ENCODE data around the gene AHCYL1. TPM values are rescaled to one million over a fixed set of nuclear protein-coding genes. Genes with fewer than 3 reads are reported as not detected.
A peak's percentile ranks its signal among the peaks of the same experiment; 100 is the strongest.

AHCYL1 gene
- total and polyA plus RNA-seq, 2 experiments from 2014 or later = 56.2 to 97.6 TPM

DNA sequence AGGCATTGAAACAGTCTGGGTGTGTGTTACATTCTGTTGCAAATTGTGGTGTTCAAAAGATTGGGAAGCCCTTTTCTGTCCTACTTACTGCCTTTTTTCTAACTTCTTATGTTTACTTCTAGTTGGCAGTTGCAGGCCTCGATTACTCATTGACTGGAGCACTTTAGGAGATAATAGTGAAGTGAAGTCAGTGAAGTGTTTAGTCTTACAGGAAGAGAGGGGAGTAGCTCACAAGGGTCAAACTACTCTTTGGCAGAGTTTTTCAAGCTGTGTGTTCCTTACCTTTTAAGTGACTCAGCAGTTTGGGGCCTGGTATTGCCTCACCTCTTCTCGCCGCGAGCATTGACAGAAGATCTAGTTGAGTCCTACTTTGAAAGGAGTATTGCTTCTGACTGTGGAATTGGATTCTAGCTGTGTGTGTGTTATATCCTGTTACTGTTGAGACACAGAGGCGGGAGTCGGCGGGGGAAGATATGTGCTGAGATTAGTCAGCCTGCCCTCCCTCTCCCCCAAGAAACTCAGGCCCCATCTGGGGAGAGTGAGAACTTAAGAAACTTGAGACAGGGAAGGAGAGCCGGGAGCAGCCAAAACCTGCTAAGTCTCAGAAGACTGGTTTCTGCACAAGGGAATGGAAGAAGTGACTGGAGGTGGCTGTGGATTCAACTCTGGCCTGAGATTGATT lies 19.3 kb downstream of the AHCYL1 start:
- H3K4me2 ChIP-seq = peak overlapping the region; percentile 69
- peaks cover 89% of the 10 kb centered on the region for H3K79me2 ChIP-seq
- no peaks in the 10 kb centered on the region for H3K9me2 ChIP-seq (replicated peaks; ENCODE audit: insufficient read depth)
- H3K36me3 ChIP-seq (replicated peaks; ENCODE audit: insufficient read depth, low read depth) = no peaks in the 10 kb centered on the region
- peak; percentile 91 for DNase-seq (ENCODE audit: low spot score)
- H3K4me3 ChIP-seq = no peak overlapping the region
- peaks cover 38% of the 10 kb centered on the region for H3K4me1 ChIP-seq (ENCODE audit: insufficient read depth)
- H2AFZ ChIP-seq = no peak overlapping the region
- peaks cover 21% of the 10 kb centered on the region for H4K20me1 ChIP-seq (ENCODE audit: insufficient read depth, poor library complexity, severe bottlenecking)
- H3K9me3 ChIP-seq (ENCODE audit: low read depth) = no peaks in the 10 kb centered on the region
- H3K27ac ChIP-seq = peak overlapping the region; percentile 91
- TF ChIP-seq EZH2phosphoT487 (IDR thresholded peaks at IDR 0.05; ENCODE audit: low read depth, severe bottlenecking, unreplicated experiment) (no peak), EZH2 (IDR thresholded peaks at IDR 0.05; ENCODE audit: borderline replicate concordance) (no peak)
- TF ChIP-seq, protein P1, sequence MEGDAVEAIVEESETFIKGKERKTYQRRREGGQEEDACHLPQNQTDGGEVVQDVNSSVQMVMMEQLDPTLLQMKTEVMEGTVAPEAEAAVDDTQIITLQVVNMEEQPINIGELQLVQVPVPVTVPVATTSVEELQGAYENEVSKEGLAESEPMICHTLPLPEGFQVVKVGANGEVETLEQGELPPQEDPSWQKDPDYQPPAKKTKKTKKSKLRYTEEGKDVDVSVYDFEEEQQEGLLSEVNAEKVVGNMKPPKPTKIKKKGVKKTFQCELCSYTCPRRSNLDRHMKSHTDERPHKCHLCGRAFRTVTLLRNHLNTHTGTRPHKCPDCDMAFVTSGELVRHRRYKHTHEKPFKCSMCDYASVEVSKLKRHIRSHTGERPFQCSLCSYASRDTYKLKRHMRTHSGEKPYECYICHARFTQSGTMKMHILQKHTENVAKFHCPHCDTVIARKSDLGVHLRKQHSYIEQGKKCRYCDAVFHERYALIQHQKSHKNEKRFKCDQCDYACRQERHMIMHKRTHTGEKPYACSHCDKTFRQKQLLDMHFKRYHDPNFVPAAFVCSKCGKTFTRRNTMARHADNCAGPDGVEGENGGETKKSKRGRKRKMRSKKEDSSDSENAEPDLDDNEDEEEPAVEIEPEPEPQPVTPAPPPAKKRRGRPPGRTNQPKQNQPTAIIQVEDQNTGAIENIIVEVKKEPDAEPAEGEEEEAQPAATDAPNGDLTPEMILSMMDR (IDR thresholded peaks at IDR 0.05; ENCODE audit: poor library complexity) = no peak
- WGBS (ENCODE audit: low lambda C conversion rate, missing lambda C conversion rate) = 3% methylated on average over 8 of the region's 8 CpGs
- H3K27me3 ChIP-seq = no peaks in the 10 kb centered on the region

DNA sequence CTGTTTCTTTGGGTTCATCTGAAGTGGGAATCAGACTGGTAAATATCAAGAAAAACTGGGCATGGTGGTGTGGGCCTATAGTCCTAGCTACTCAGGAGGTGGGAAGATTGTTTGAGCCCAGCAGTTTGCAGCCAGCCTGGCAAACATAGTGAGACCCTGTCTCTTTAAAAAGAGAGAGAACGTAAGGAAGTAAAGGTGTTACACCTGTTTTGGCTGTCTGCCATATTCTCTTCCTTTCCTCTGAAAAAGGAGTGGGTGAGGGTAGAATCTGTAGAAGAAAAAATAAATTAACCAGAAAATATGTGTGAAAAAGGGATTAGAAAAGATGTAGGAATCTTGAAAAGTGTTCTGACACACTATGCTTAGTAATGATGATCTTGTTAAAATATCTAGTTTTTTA lies 20.0 kb downstream of the AHCYL1 start:
- no peaks in the 10 kb centered on the region for H3K9me2 ChIP-seq (replicated peaks; ENCODE audit: insufficient read depth)
- H3K4me3 ChIP-seq = peak overlapping the region; percentile 4
- 48% methylated on average over 1 of the region's 1 CpG for WGBS (ENCODE audit: low lambda C conversion rate, missing lambda C conversion rate)
- no peak overlapping the region for H2AFZ ChIP-seq
- peaks cover 89% of the 10 kb centered on the region for H3K79me2 ChIP-seq
- H3K36me3 ChIP-seq (replicated peaks; ENCODE audit: insufficient read depth, low read depth) = no peaks in the 10 kb centered on the region
- TF ChIP-seq EZH2phosphoT487 (IDR thresholded peaks at IDR 0.05; ENCODE audit: low read depth, severe bottlenecking, unreplicated experiment) (no peak), EZH2 (IDR thresholded peaks at IDR 0.05; ENCODE audit: borderline replicate concordance) (no peak)
- TF ChIP-seq, protein P1 (IDR thresholded peaks at IDR 0.05; ENCODE audit: poor library complexity) = no peak
- DNase-seq (ENCODE audit: low spot score) = peak; percentile 48
- H3K27me3 ChIP-seq = no peaks in the 10 kb centered on the region
- peak overlapping the region; percentile 69 for H3K4me2 ChIP-seq
- peaks cover 21% of the 10 kb centered on the region for H4K20me1 ChIP-seq (ENCODE audit: insufficient read depth, poor library complexity, severe bottlenecking)
- H3K27ac ChIP-seq = peak overlapping the region; percentile 91
- H3K9me3 ChIP-seq (ENCODE audit: low read depth) = no peaks in the 10 kb centered on the region
- H3K4me1 ChIP-seq (ENCODE audit: insufficient read depth) = peaks cover 38% of the 10 kb centered on the region

- no peaks in the 10 kb centered on the region for H3K9me3 ChIP-seq (ENCODE audit: low read depth)
- no peaks in the 10 kb centered on the region for H3K36me3 ChIP-seq (replicated peaks; ENCODE audit: insufficient read depth, low read depth)
- DNase-seq (ENCODE audit: low spot score) = no peak
- H3K79me2 ChIP-seq = peaks cover 77% of the 10 kb centered on the region
- peaks cover 38% of the 10 kb centered on the region for H3K4me1 ChIP-seq (ENCODE audit: insufficient read depth)
- H3K27me3 ChIP-seq = no peaks in the 10 kb centered on the region
- no peaks in the 10 kb centered on the region for H3K9me2 ChIP-seq (replicated peaks; ENCODE audit: insufficient read depth)
- peak overlapping the region; percentile 69 for H3K4me2 ChIP-seq
- H2AFZ ChIP-seq = no peak overlapping the region
- TF ChIP-seq EZH2 (IDR thresholded peaks at IDR 0.05; ENCODE audit: borderline replicate concordance) (no peak), EZH2phosphoT487 (IDR thresholded peaks at IDR 0.05; ENCODE audit: low read depth, severe bottlenecking, unreplicated experiment) (no peak)
- TF ChIP-seq, protein P1 (IDR thresholded peaks at IDR 0.05; ENCODE audit: poor library complexity) = no peak
- no peak overlapping the region for H3K27ac ChIP-seq
- no peak overlapping the region for H3K4me3 ChIP-seq
- H4K20me1 ChIP-seq (ENCODE audit: insufficient read depth, poor library complexity, severe bottlenecking) = peaks cover 21% of the 10 kb centered on the region
Observed at GRCh38 chr1:110005971-110006370, 21.4 kb downstream of the AHCYL1 start.

All from hepatocyte (in vitro differentiated cells).